ENCODE data around the gene PLCXD3.
"Not testable (repeated sequence)": the region's sequence is repeated elsewhere in the genome, so short reads cannot be mapped to it uniquely, and the experiment has no call there.

The PLCXD3 gene

DNA sequence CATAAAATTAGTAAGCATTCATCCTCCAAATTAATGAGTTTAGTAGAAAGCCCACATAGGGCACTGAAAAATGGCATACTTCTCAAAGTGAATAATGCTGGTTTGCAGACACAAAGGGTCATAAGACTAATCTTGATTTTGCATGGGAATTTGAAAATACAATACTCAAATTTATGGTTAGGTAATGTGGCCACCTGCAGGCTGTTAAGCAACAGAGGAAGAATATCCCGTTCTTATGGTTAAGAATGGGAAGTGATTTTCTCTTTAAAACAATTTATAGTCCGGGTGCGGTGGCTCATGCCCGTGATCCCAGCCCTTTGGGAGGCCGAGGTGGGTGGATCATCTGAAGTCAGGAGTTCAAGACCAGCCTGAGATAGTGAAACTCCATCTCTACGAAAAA lies 9.4 kb upstream of the PLCXD3 start:
- Histone ChIP-seq H3K4me1 (ENCODE audit: control insufficient read depth, low read depth, low read length) (peaks cover 11% of the 10 kb centered on the region), H3K4me3 (ENCODE audit: low read length) (no peak overlapping the region), H3K9ac (ENCODE audit: low read length) (no peak overlapping the region), H3K9me3 (ENCODE audit: control insufficient read depth, low read depth, low read length) (no peaks in the 10 kb centered on the region), H3K27ac (ENCODE audit: low read length) (no peak overlapping the region), H3K36me3 (ENCODE audit: control insufficient read depth, low read depth, low read length) (no peaks in the 10 kb centered on the region), H3K27me3 (ENCODE audit: control insufficient read depth, insufficient read depth, low read length) (no peaks in the 10 kb centered on the region)

DNA sequence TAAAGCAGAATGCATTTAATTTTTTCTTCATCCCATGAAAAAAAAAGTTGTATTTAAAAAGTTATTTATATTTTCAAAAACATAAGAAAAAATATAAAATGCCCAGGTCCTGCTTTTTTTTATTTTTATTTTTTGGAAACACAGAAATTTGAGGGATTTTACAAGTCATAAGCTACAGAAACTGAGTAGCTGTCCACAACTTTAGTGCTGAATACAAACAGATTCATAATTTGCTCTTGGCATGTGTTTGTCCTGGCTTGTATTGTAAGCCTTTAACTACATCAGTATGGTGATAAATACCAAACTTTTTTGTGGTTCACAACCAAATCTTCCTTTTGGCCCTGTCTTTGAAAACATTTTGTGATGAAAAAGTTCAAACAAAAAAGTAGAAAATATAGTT lies 7.5 kb upstream of the PLCXD3 start:
- H3K9me3 ChIP-seq (ENCODE audit: control insufficient read depth, low read depth, low read length) = no peaks in the 10 kb centered on the region

GRCh38 chr5:41511241-41511640 lies 840 bp upstream of the PLCXD3 start:
- Histone ChIP-seq H3K4me1 (ENCODE audit: control insufficient read depth, low read depth, low read length) (no peaks in the 10 kb centered on the region), H3K9ac (ENCODE audit: low read length) (no peak overlapping the region)

More for the DNA sequence above, 7.5 kb upstream of the PLCXD3 start:
- Histone ChIP-seq H3K36me3 (ENCODE audit: control insufficient read depth, low read depth, low read length) (no peaks in the 10 kb centered on the region), H3K4me1 (ENCODE audit: control insufficient read depth, low read depth, low read length) (peaks cover 11% of the 10 kb centered on the region), H3K27me3 (ENCODE audit: control insufficient read depth, insufficient read depth, low read length) (no peaks in the 10 kb centered on the region), H3K27ac (ENCODE audit: low read length) (no peak overlapping the region), H3K4me3 (ENCODE audit: low read length) (no peak overlapping the region), H3K9ac (ENCODE audit: low read length) (no peak overlapping the region)

DNA sequence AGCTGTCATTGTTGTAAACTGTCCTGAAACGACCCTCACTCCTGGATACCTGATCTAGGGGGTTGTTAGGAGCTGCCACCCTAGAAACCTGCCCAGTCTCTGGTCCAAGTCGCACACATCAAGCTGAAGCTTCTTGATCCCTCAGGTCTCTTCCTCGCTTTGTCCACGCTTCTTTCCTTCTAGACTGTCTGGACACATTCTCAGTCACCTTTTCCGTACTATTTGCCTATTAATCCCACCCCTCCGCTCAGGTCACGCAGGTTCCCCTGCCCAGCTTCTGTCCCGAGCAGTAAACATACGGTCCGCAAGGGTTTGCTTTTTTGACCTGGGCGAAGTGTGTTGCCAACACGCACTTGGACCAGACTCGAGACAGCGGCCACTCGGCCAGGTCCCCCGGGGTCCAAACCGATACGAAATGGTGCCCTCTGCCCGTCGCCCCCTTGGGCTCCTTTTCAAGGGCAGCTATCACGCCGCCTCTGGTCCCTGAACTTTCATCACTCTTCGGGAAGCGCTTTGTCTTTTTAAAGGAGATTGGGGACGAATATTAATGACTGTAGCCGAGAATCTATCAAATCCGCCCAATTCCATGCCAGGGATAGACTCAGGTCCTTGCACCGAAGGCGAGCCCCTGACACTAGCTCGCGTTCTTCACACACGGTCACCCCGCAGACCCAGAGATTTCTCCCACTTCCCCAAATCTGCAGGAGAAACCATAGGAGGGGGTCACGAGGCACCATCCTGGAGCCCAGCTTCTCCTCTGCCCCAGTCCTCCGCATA lies 814 bp downstream of the PLCXD3 start:
- Histone ChIP-seq H3K9ac (ENCODE audit: low read length) (no peak overlapping the region), H3K4me1 (ENCODE audit: control insufficient read depth, low read depth, low read length) (no peaks in the 10 kb centered on the region), H3K27ac (ENCODE audit: low read length) (no peak overlapping the region), H3K36me3 (ENCODE audit: control insufficient read depth, low read depth, low read length) (no peaks in the 10 kb centered on the region), H3K27me3 (ENCODE audit: control insufficient read depth, insufficient read depth, low read length) (peaks cover 45% of the 10 kb centered on the region), H3K4me3 (ENCODE audit: low read length) (peak overlapping the region; percentile 75), H3K9me3 (ENCODE audit: control insufficient read depth, low read depth, low read length) (no peaks in the 10 kb centered on the region)

More at GRCh38 chr5:41511241-41511640, 840 bp upstream of the PLCXD3 start:
- Histone ChIP-seq H3K9me3 (ENCODE audit: control insufficient read depth, low read depth, low read length) (no peaks in the 10 kb centered on the region), H3K27me3 (ENCODE audit: control insufficient read depth, insufficient read depth, low read length) (peaks cover 45% of the 10 kb centered on the region), H3K27ac (ENCODE audit: low read length) (no peak overlapping the region), H3K36me3 (ENCODE audit: control insufficient read depth, low read depth, low read length) (no peaks in the 10 kb centered on the region), H3K4me3 (ENCODE audit: low read length) (peak overlapping the region; percentile 75)

DNA sequence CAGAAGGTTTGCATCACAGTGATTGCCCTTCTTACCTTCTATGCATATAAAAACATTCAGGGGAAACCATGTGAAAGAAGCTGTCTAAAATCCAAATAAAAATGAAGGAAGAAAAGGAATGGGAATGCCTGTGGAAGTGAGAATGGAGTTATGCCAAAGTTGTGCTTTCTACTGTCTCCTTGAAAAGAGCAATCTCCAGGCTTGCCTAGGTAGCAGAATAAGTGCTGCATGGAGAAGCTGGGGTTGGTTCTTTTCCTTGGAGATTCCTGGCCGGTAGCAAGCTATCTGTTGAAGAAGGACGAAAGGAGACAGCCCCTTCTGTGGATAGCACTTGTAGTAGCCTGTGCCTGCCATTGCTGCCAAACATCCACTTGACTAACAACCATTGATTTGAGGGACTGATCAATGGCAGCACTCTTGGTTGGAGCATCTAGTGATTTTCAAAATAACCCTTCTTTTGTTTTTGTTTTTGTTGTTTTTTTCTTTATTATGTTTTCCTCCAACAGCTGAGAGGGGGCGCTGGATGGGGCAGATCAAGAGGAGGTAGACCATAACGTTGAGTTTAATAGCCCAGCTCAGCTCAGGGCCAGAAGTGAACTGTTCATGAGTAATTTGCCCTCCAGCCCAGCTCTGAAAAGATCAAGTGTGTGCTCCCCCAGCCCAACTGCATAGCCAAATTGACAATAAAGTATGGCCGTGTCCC lies 1.6 kb downstream of the PLCXD3 start:
- H3K27me3 ChIP-seq (ENCODE audit: control insufficient read depth, insufficient read depth, low read length) = peaks cover 45% of the 10 kb centered on the region
- no peaks in the 10 kb centered on the region for H3K36me3 ChIP-seq (ENCODE audit: control insufficient read depth, low read depth, low read length)
- peak overlapping the region; percentile 75 for H3K4me3 ChIP-seq (ENCODE audit: low read length)
- H3K9ac ChIP-seq (ENCODE audit: low read length) = no peak overlapping the region
- no peaks in the 10 kb centered on the region for H3K4me1 ChIP-seq (ENCODE audit: control insufficient read depth, low read depth, low read length)
- no peaks in the 10 kb centered on the region for H3K9me3 ChIP-seq (ENCODE audit: control insufficient read depth, low read depth, low read length)
- no peak overlapping the region for H3K27ac ChIP-seq (ENCODE audit: low read length)

- Histone ChIP-seq H3K4me3 (ENCODE audit: low read length) (no peak overlapping the region), H3K27ac (ENCODE audit: low read length) (no peak overlapping the region), H3K4me1 (ENCODE audit: control insufficient read depth, low read depth, low read length) (no peaks in the 10 kb centered on the region), H3K36me3 (ENCODE audit: control insufficient read depth, low read depth, low read length) (no peaks in the 10 kb centered on the region), H3K9ac (ENCODE audit: low read length) (no peak overlapping the region), H3K27me3 (ENCODE audit: control insufficient read depth, insufficient read depth, low read length) (peaks cover 45% of the 10 kb centered on the region), H3K9me3 (ENCODE audit: control insufficient read depth, low read depth, low read length) (no peaks in the 10 kb centered on the region)
Observed at GRCh38 chr5:41508186-41508585, 2.2 kb downstream of the PLCXD3 start.

DNA sequence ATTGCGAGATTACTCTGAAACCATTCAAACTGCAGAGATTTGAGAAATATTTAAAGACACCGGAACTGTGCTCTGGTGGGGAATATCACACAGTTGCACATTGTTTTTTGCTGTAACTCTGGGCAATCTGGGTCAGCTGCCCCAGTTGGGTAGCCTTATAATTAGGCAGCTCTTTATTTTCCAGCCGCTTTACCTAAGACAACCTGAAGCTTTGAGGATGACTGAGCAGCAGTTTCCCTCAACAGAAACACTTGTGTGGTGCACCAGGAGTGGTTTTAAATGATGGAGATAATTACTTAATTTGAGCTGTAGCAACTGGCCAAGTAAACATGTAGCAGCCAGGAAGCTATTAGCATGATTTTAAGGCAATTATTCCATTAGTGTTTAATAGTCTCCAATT lies 2.9 kb downstream of the PLCXD3 start:
- H3K4me3 ChIP-seq (ENCODE audit: low read length) = no peak overlapping the region
- no peaks in the 10 kb centered on the region for H3K36me3 ChIP-seq (ENCODE audit: control insufficient read depth, low read depth, low read length)
- no peak overlapping the region for H3K9ac ChIP-seq (ENCODE audit: low read length)
- peaks cover 45% of the 10 kb centered on the region for H3K27me3 ChIP-seq (ENCODE audit: control insufficient read depth, insufficient read depth, low read length)
- no peak overlapping the region for H3K27ac ChIP-seq (ENCODE audit: low read length)
- H3K9me3 ChIP-seq (ENCODE audit: control insufficient read depth, low read depth, low read length) = no peaks in the 10 kb centered on the region
- no peaks in the 10 kb centered on the region for H3K4me1 ChIP-seq (ENCODE audit: control insufficient read depth, low read depth, low read length)

DNA sequence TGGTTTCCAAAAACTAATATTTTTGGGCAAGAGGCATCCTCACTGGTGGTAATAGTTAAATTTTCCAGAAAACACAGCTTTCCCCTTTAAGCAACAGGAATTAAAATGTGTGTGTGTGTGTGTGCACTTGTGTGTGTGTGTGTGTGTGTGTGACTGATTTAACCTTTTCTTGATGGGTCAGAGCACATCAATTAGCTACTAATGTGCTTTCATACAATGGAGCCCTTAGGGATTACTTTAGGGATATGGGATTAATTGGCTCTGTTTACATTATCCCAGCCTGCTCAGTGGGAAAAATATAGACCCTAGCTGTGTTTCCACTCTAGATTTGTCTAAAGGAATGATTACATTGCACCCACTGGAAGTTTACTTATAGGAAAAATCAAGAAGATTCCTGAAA lies 6.5 kb downstream of the PLCXD3 start:
- Histone ChIP-seq H3K4me1 (ENCODE audit: control insufficient read depth, low read depth, low read length) (peaks cover under 1% of the 10 kb centered on the region), H3K9ac (ENCODE audit: low read length) (no peak overlapping the region), H3K27me3 (ENCODE audit: control insufficient read depth, insufficient read depth, low read length) (peaks cover 12% of the 10 kb centered on the region), H3K9me3 (ENCODE audit: control insufficient read depth, low read depth, low read length) (no peaks in the 10 kb centered on the region), H3K36me3 (ENCODE audit: control insufficient read depth, low read depth, low read length) (no peaks in the 10 kb centered on the region), H3K27ac (ENCODE audit: low read length) (no peak overlapping the region), H3K4me3 (ENCODE audit: low read length) (no peak overlapping the region)

GRCh38 chr5:41503310-41503709 lies 7.1 kb downstream of the PLCXD3 start:
- H3K27me3 ChIP-seq (ENCODE audit: control insufficient read depth, insufficient read depth, low read length) = peaks cover 6% of the 10 kb centered on the region
- peaks cover 6% of the 10 kb centered on the region for H3K4me1 ChIP-seq (ENCODE audit: control insufficient read depth, low read depth, low read length)
- H3K36me3 ChIP-seq (ENCODE audit: control insufficient read depth, low read depth, low read length) = no peaks in the 10 kb centered on the region
- no peak overlapping the region for H3K27ac ChIP-seq (ENCODE audit: low read length)
- H3K4me3 ChIP-seq (ENCODE audit: low read length) = no peak overlapping the region
- H3K9ac ChIP-seq (ENCODE audit: low read length) = no peak overlapping the region
- H3K9me3 ChIP-seq (ENCODE audit: control insufficient read depth, low read depth, low read length) = no peaks in the 10 kb centered on the region

- H3K4me1 ChIP-seq (ENCODE audit: control insufficient read depth, low read depth, low read length); H3K9ac ChIP-seq (ENCODE audit: low read length); H3K27me3 ChIP-seq (ENCODE audit: control insufficient read depth, insufficient read depth, low read length); H3K27ac ChIP-seq (ENCODE audit: low read length); H3K36me3 ChIP-seq (ENCODE audit: control insufficient read depth, low read depth, low read length); H3K4me3 ChIP-seq (ENCODE audit: low read length); H3K9me3 ChIP-seq (ENCODE audit: control insufficient read depth, low read depth, low read length): not testable (repeated sequence)
Observed at GRCh38 chr5:41493490-41494126, 16.8 kb downstream of the PLCXD3 start.

GRCh38 chr5:41485533-41485932 lies 24.9 kb downstream of the PLCXD3 start:
- Histone ChIP-seq H3K36me3 (ENCODE audit: control insufficient read depth, low read depth, low read length) (no peaks in the 10 kb centered on the region), H3K4me1 (ENCODE audit: control insufficient read depth, low read depth, low read length) (no peaks in the 10 kb centered on the region)

More at GRCh38 chr5:41485533-41485932, 24.9 kb downstream of the PLCXD3 start:
- Histone ChIP-seq H3K4me3 (ENCODE audit: low read length) (no peak overlapping the region), H3K27me3 (ENCODE audit: control insufficient read depth, insufficient read depth, low read length) (no peaks in the 10 kb centered on the region), H3K9ac (ENCODE audit: low read length) (no peak overlapping the region), H3K27ac (ENCODE audit: low read length) (no peak overlapping the region), H3K9me3 (ENCODE audit: control insufficient read depth, low read depth, low read length) (no peaks in the 10 kb centered on the region)

Measured in iPS-18a (cell line).